Neural cell (in vitro differentiated cells): ENCODE measurements around the gene MEAK7. TPM values are rescaled to one million over a fixed set of nuclear protein-coding genes. Genes with fewer than 3 reads are reported as not detected.

ENCODE experiments used
- H2AFZ ChIP-seq: fragments of 200-600, 300-800 bp; sonication (generic), shearing (Covaris generic); 2 replicates; pipeline ENCODE4 v1.6.0; 2014; ENCODE audit warnings: low read depth, mild to moderate bottlenecking, antibody characterized with exemption, low read length, moderate library complexity
- H3F3A ChIP-seq: fragments of 200-600 bp; shearing (Covaris generic); 2 replicates; pipeline ENCODE4 v1.6.1; 2016; ENCODE audit warnings: mild to moderate bottlenecking, moderate library complexity, mixed read lengths, antibody characterized with exemption, low read length; ENCODE audit not compliant: insufficient read depth, poor library complexity, severe bottlenecking
- H3K27ac ChIP-seq: fragments of 200-600, 300-800 bp; sonication (generic), shearing (Covaris generic); 2 replicates; pipeline ENCODE4 v1.5.1; 2014; ENCODE audit warnings: mild to moderate bottlenecking, low read length, moderate library complexity
- H3K27me3 ChIP-seq: fragments of 300-800, 200-600 bp; sonication (generic), shearing (Covaris generic); 2 replicates; pipeline ENCODE4 v1.6.0; 2014; ENCODE audit warnings: mild to moderate bottlenecking, low read depth, low read length, moderate library complexity; ENCODE audit not compliant: insufficient read depth
- H3K36me3 ChIP-seq: fragments of 300-800, 200-600 bp; sonication (generic), shearing (Covaris generic); 2 replicates; pipeline ENCODE4 v1.5.1; 2014; ENCODE audit warnings: mild to moderate bottlenecking, antibody characterized with exemption, low read length, moderate library complexity; ENCODE audit not compliant: insufficient read depth
- H3K4me2 ChIP-seq: fragments of 300-800, 200-600 bp; sonication (generic), shearing (Covaris generic); 2 replicates; pipeline ENCODE4 v1.6.0; 2014; ENCODE audit warnings: mild to moderate bottlenecking, low read length
- H3K4me3 ChIP-seq: fragments of 300-800, 200-600 bp; sonication (generic), shearing (Covaris generic); 2 replicates; pipeline ENCODE4 v1.5.1; 2014; ENCODE audit warnings: mild to moderate bottlenecking, low read length, moderate library complexity
- H3K79me2 ChIP-seq: fragments of 200-600 bp; shearing (Covaris generic); replicated peaks from 2 replicates; pipeline ENCODE4 v1.6.0; 2014; ENCODE audit warnings: mild to moderate bottlenecking, low read length, moderate library complexity; ENCODE audit not compliant: insufficient read depth
- H3K9ac ChIP-seq: fragments of 300-800, 200-600 bp; sonication (generic), shearing (Covaris generic); 2 replicates; pipeline ENCODE4 v1.6.1; 2016; ENCODE audit warnings: mild to moderate bottlenecking, low read length, mixed read lengths
- H3K9me2 ChIP-seq: fragments of 200-600 bp; shearing (Covaris generic); 2 replicates; pipeline ENCODE4 v1.6.1; 2016; ENCODE audit warnings: mild to moderate bottlenecking, low read length, mixed read lengths; ENCODE audit not compliant: insufficient read depth
- H3K9me3 ChIP-seq: fragments of 200-600, 300-800 bp; sonication (generic), shearing (Covaris generic); 2 replicates; pipeline ENCODE4 v1.6.1; 2016; ENCODE audit warnings: mild to moderate bottlenecking, mixed run types, low read length, moderate library complexity, mixed read lengths
- H4K20me1 ChIP-seq: fragments of 200-600 bp; shearing (Covaris generic); 2 replicates; pipeline ENCODE4 v1.6.1; 2016; ENCODE audit warnings: mild to moderate bottlenecking, mixed run types; ENCODE audit not compliant: insufficient read depth
- EP300 ChIP-seq: fragments of 450-650 bp; conservative IDR thresholded peaks from 2 replicates; pipeline ENCODE4 v1.6.1; 2014; ENCODE audit warnings: antibody characterized with exemption, mild to moderate bottlenecking, moderate library complexity; ENCODE audit not compliant: poor library complexity, severe bottlenecking
- EZH2 ChIP-seq: fragments of 200-600, 300-800 bp; shearing (Covaris generic), sonication (generic); IDR thresholded peaks from 2 replicates; pipeline ENCODE4 v1.6.1; 2014; ENCODE audit warnings: antibody characterized with exemption, low read length, borderline replicate concordance, mild to moderate bottlenecking; ENCODE audit not compliant: insufficient read depth, poor library complexity, severe bottlenecking
- MXI1 ChIP-seq: fragments of 450-650 bp; conservative IDR thresholded peaks from 2 replicates; pipeline ENCODE4 v1.6.1; 2014; ENCODE audit warnings: antibody characterized with exemption, mild to moderate bottlenecking; ENCODE audit not compliant: poor library complexity, severe bottlenecking
- POLR2AphosphoS5 ChIP-seq: IDR thresholded peaks from 2 replicates; pipeline ENCODE4 v1.6.1; 2012
- RAD21 ChIP-seq: fragments of 450-650 bp; conservative IDR thresholded peaks from 2 replicates; pipeline ENCODE4 v1.6.1; 2014; ENCODE audit warnings: antibody characterized with exemption, mild to moderate bottlenecking, moderate library complexity
- SMC3 ChIP-seq: fragments of 450-650 bp; conservative IDR thresholded peaks from 2 replicates; pipeline ENCODE4 v1.6.1; 2014; ENCODE audit warnings: antibody characterized with exemption, mild to moderate bottlenecking, moderate library complexity; ENCODE audit not compliant: poor library complexity
- TAF1 ChIP-seq: IDR thresholded peaks from 2 replicates; pipeline ENCODE4 v1.6.1; 2012; ENCODE audit warnings: low read depth
- polyA plus RNA-seq: library from polyadenylated mRNA; depleted of rRNA; stranded (reverse); fragments of >200 nt; gene quantifications from 2 replicates; pipeline ENCODE4 v1.2.3, GENCODE V29; 2014
- TF ChIP-seq, protein P1 (sequence below): IDR thresholded peaks from 2 replicates; pipeline ENCODE4 v1.6.1; 2012; ENCODE audit warnings: borderline replicate concordance
- TF ChIP-seq, protein P2 (sequence below): fragments of 450-650 bp; IDR thresholded peaks from 2 replicates; pipeline ENCODE4 v1.5.1; 2014; ENCODE audit warnings: antibody characterized with exemption, mild to moderate bottlenecking, moderate library complexity; ENCODE audit not compliant: poor library complexity, severe bottlenecking

The MEAK7 gene
- polyA plus RNA-seq, 1 donor from 2014 or later = 12.4 TPM

DNA sequence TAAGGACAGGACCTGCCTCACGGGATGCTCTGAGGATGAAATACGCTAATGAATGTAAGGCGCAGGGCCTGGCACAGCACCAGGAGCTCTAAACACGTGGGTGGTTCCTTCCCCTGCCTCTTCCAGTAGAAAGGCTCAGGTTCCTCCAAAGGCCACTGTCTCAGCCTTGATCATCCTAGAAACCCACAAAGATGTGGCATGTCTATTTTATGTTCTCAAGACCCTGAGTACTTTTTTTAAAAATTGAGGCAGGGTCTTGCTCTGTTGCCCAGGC lies 17.0 kb upstream of the MEAK7 start:
- Histone ChIP-seq H3K9me2 (no peaks in the 10 kb centered on the region), H4K20me1 (no peaks in the 10 kb centered on the region), H3K27me3 (no peaks in the 10 kb centered on the region), H3K27ac (no peak overlapping the region), H2AFZ (no peak overlapping the region), H3K4me3 (no peak overlapping the region), H3F3A (no peaks in the 10 kb centered on the region), H3K79me2 (no peaks in the 10 kb centered on the region), H3K36me3 (no peaks in the 10 kb centered on the region), H3K4me2 (no peak overlapping the region), H3K9me3 (no peaks in the 10 kb centered on the region), H3K9ac (no peak overlapping the region)
- TF ChIP-seq EP300 = no peak
- no peak for TF ChIP-seq POLR2AphosphoS5
- no peak for TF ChIP-seq EZH2
- TF ChIP-seq SMC3 = no peak
- TF ChIP-seq, protein P1, sequence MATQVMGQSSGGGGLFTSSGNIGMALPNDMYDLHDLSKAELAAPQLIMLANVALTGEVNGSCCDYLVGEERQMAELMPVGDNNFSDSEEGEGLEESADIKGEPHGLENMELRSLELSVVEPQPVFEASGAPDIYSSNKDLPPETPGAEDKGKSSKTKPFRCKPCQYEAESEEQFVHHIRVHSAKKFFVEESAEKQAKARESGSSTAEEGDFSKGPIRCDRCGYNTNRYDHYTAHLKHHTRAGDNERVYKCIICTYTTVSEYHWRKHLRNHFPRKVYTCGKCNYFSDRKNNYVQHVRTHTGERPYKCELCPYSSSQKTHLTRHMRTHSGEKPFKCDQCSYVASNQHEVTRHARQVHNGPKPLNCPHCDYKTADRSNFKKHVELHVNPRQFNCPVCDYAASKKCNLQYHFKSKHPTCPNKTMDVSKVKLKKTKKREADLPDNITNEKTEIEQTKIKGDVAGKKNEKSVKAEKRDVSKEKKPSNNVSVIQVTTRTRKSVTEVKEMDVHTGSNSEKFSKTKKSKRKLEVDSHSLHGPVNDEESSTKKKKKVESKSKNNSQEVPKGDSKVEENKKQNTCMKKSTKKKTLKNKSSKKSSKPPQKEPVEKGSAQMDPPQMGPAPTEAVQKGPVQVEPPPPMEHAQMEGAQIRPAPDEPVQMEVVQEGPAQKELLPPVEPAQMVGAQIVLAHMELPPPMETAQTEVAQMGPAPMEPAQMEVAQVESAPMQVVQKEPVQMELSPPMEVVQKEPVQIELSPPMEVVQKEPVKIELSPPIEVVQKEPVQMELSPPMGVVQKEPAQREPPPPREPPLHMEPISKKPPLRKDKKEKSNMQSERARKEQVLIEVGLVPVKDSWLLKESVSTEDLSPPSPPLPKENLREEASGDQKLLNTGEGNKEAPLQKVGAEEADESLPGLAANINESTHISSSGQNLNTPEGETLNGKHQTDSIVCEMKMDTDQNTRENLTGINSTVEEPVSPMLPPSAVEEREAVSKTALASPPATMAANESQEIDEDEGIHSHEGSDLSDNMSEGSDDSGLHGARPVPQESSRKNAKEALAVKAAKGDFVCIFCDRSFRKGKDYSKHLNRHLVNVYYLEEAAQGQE = no peak
- TF ChIP-seq, protein P2, sequence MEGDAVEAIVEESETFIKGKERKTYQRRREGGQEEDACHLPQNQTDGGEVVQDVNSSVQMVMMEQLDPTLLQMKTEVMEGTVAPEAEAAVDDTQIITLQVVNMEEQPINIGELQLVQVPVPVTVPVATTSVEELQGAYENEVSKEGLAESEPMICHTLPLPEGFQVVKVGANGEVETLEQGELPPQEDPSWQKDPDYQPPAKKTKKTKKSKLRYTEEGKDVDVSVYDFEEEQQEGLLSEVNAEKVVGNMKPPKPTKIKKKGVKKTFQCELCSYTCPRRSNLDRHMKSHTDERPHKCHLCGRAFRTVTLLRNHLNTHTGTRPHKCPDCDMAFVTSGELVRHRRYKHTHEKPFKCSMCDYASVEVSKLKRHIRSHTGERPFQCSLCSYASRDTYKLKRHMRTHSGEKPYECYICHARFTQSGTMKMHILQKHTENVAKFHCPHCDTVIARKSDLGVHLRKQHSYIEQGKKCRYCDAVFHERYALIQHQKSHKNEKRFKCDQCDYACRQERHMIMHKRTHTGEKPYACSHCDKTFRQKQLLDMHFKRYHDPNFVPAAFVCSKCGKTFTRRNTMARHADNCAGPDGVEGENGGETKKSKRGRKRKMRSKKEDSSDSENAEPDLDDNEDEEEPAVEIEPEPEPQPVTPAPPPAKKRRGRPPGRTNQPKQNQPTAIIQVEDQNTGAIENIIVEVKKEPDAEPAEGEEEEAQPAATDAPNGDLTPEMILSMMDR = no peak
- TF ChIP-seq MXI1 = no peak
- no peak for TF ChIP-seq RAD21
- TF ChIP-seq TAF1 = no peak

DNA sequence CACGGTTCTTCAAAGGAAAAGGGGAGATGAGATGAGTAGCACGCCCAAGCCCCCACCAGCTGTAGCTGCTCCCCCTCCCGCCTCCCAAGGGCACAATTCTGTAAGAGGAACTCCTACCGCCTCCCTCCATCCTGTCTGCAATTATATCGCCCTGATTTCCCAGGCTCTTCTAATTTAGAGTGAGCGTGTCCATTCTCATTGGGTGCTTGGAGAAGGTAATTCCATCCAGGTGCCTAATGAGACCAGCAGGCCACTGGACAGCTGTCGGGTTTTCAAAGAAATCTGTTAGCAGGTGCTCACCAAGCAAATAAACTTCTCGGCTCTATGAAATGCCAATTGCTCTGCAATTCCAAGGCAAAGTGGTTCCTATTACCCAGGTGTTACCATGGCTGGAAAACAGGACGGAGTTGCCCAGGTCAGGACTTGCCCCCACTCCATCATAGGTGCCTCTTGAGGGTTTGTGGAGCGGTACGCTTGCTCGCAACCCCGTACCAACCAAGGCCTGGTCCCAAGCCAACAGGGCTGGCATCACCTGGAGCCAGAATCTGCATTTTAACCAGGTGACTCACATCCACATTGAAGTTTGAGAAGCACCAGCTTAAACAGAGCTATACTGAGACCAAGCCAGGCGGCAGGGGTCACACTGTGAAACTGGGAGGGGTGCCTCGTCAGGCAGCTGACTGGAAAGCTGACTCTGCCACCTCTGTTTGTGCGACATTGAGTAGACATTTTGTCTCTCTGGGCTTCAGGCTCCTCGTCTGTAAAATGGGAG lies 16.5 kb upstream of the MEAK7 start:
- Histone ChIP-seq H3K9ac (no peak overlapping the region), H3K4me3 (no peak overlapping the region), H3K36me3 (no peaks in the 10 kb centered on the region), H3K4me2 (no peak overlapping the region), H3K27ac (no peak overlapping the region), H2AFZ (no peak overlapping the region), H3K79me2 (no peaks in the 10 kb centered on the region), H3K27me3 (no peaks in the 10 kb centered on the region), H3K9me3 (no peaks in the 10 kb centered on the region), H3K9me2 (no peaks in the 10 kb centered on the region), H4K20me1 (no peaks in the 10 kb centered on the region), H3F3A (no peaks in the 10 kb centered on the region)
- no peak for TF ChIP-seq TAF1
- no peak for TF ChIP-seq SMC3
- no peak for TF ChIP-seq MXI1
- TF ChIP-seq EZH2 = no peak
- TF ChIP-seq, protein P2 = no peak
- TF ChIP-seq RAD21 = no peak
- no peak for TF ChIP-seq POLR2AphosphoS5
- TF ChIP-seq, protein P1 = no peak
- TF ChIP-seq EP300 = no peak
